ENCODE results near the gene MPO. TPM values are rescaled to one million over a fixed set of nuclear protein-coding genes. Genes with fewer than 3 reads are reported as not detected.
A peak's percentile ranks its signal among the peaks of the same experiment; 100 is the strongest.

Gene MPO
- total RNA-seq, 1 experiment from 2014 or later = not detected

DNA sequence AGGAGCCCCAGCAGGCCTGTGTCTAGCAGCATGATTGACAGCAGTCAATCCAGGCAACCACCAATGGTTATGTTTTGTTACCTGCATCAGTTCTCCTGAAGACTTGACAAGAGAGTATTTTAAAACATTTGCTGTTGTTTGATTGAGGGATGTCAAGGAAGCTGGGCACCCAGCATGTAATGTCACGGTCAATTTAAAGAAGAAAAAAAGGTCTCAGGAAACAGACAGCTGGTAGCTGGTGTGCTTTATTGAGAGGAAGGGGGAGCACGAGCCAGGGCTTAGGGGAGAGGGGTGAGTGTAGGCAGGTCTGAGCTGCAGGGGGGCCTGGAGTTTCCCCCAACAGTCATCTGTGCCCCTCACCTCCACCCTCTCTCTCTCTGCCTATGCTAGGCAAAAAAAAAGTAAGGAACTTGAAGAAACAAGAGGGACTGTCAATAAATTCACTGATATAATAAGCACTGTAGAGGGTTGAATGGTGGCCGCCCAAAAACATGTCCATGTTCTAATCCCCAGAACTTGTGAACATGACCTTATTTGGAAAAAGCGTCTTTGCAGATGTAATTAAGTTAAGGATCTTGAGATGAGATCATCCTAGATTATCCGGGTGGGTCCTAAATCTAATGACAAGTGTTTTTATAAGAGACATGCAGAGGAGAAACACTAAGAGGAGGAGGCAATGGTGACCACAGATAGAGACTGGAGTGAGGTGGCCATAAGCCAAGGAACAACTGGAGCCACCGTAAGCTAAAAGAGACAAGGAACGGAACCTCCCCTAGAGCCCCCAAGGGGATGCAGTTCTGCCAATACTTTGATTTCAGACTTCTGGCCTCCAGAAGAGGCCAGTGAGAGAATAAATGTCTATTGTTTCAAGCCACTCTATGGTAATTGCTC, 33.3 kb upstream of the MPO start:
- no peaks in the 10 kb centered on the region for H3K36me3 ChIP-seq (ENCODE audit: low read depth)
- H3K4me3 ChIP-seq = no peak overlapping the region
- H3K4me2 ChIP-seq = no peak overlapping the region
- H3K27me3 ChIP-seq (ENCODE audit: insufficient read depth, low read depth) = peaks cover 77% of the 10 kb centered on the region
- no TSS peak for BruUV-seq (replicated peaks)
- H3K4me1 ChIP-seq (replicated peaks; ENCODE audit: insufficient read depth) = no peaks in the 10 kb centered on the region
- H2AFZ ChIP-seq = no peak overlapping the region
- no peaks in the 10 kb centered on the region for H3K79me2 ChIP-seq (ENCODE audit: low read depth)
- intact Hi-C loops (cut with micrococcal nuclease; ENCODE audit: unreplicated experiment) = loop anchor here (10.0 kb wide), 1 partner anchor 691 kb away; no protein-coding TSS in a partner anchor
- H3F3A ChIP-seq (ENCODE audit: insufficient read depth, low read depth) = no peaks in the 10 kb centered on the region
- no peaks in the 10 kb centered on the region for H3K9me2 ChIP-seq (ENCODE audit: insufficient read depth)
- H3K9me3 ChIP-seq (ENCODE audit: insufficient read depth, low read depth) = no peaks in the 10 kb centered on the region
- ChIA-PET CTCF (no interaction called here), POLR2A (ENCODE audit: unreplicated experiment) (no interaction called here)
- no peaks in the 10 kb centered on the region; the same call in 1 of the 2 replicates for H4K20me1 ChIP-seq (ENCODE audit: insufficient read depth)
- TF ChIP-seq EZH2 (IDR thresholded peaks at IDR 0.05; ENCODE audit: low read depth) = no peak
- TF ChIP-seq, protein P1, sequence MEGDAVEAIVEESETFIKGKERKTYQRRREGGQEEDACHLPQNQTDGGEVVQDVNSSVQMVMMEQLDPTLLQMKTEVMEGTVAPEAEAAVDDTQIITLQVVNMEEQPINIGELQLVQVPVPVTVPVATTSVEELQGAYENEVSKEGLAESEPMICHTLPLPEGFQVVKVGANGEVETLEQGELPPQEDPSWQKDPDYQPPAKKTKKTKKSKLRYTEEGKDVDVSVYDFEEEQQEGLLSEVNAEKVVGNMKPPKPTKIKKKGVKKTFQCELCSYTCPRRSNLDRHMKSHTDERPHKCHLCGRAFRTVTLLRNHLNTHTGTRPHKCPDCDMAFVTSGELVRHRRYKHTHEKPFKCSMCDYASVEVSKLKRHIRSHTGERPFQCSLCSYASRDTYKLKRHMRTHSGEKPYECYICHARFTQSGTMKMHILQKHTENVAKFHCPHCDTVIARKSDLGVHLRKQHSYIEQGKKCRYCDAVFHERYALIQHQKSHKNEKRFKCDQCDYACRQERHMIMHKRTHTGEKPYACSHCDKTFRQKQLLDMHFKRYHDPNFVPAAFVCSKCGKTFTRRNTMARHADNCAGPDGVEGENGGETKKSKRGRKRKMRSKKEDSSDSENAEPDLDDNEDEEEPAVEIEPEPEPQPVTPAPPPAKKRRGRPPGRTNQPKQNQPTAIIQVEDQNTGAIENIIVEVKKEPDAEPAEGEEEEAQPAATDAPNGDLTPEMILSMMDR (conservative IDR thresholded peaks at IDR 0.05) = no peak
- H3K27ac ChIP-seq = no peak overlapping the region
- DNase-seq = no peak

- Histone ChIP-seq H3K79me2 (ENCODE audit: low read depth) (no peaks in the 10 kb centered on the region), H3K4me3 (no peak overlapping the region), H3K4me1 (replicated peaks; ENCODE audit: insufficient read depth) (no peaks in the 10 kb centered on the region), H3K36me3 (ENCODE audit: low read depth) (no peaks in the 10 kb centered on the region), H3K4me2 (no peak overlapping the region), H3K9me2 (ENCODE audit: insufficient read depth) (no peaks in the 10 kb centered on the region), H3K9me3 (ENCODE audit: insufficient read depth, low read depth) (no peaks in the 10 kb centered on the region), H3F3A (ENCODE audit: insufficient read depth, low read depth) (no peaks in the 10 kb centered on the region), H3K27ac (no peak overlapping the region), H4K20me1 (ENCODE audit: insufficient read depth) (no peaks in the 10 kb centered on the region; the same call in 1 of the 2 replicates), H3K27me3 (ENCODE audit: insufficient read depth, low read depth) (peaks cover 85% of the 10 kb centered on the region), H2AFZ (no peak overlapping the region)
- DNase-seq = no peak
- POLR2A ChIA-PET (ENCODE audit: unreplicated experiment) = no interaction called here
- no TSS peak for BruUV-seq (replicated peaks)
- CTCF ChIA-PET = no interaction called here
- intact Hi-C loops (cut with micrococcal nuclease; ENCODE audit: unreplicated experiment) = loop anchor here (10.0 kb wide), 1 partner anchor 692 kb away; no protein-coding TSS in a partner anchor
- no peak for TF ChIP-seq EZH2 (IDR thresholded peaks at IDR 0.05; ENCODE audit: low read depth)
- TF ChIP-seq, protein P1 (conservative IDR thresholded peaks at IDR 0.05) = peak; percentile 19; the same call in 1 of the 2 replicates
These were observed 32.1 kb upstream of the MPO start for GRCh38 chr17:58312829-58313228.

GRCh38 chr17:58312021-58312630, 31.4 kb upstream of the MPO start:
- H3K9me2 ChIP-seq (ENCODE audit: insufficient read depth) = no peaks in the 10 kb centered on the region
- H3K36me3 ChIP-seq (ENCODE audit: low read depth) = no peaks in the 10 kb centered on the region
- H3K4me1 ChIP-seq (replicated peaks; ENCODE audit: insufficient read depth) = no peaks in the 10 kb centered on the region
- CTCF ChIA-PET = no interaction called here
- H3K27me3 ChIP-seq (ENCODE audit: insufficient read depth, low read depth) = peaks cover 92% of the 10 kb centered on the region
- DNase-seq = no peak
- intact Hi-C loops (cut with micrococcal nuclease; ENCODE audit: unreplicated experiment) = loop anchor here (10.0 kb wide), 1 partner anchor 693 kb away; no protein-coding TSS in a partner anchor
- no peaks in the 10 kb centered on the region for H3K9me3 ChIP-seq (ENCODE audit: insufficient read depth, low read depth)
- POLR2A ChIA-PET (ENCODE audit: unreplicated experiment) = no interaction called here
- no peak overlapping the region for H3K27ac ChIP-seq
- H2AFZ ChIP-seq = no peak overlapping the region
- H3K4me2 ChIP-seq = no peak overlapping the region
- no TSS peak for BruUV-seq (replicated peaks)
- no peak overlapping the region for H3K4me3 ChIP-seq
- H3K79me2 ChIP-seq (ENCODE audit: low read depth) = no peaks in the 10 kb centered on the region
- H4K20me1 ChIP-seq (ENCODE audit: insufficient read depth) = no peaks in the 10 kb centered on the region; the same call in 1 of the 2 replicates
- TF ChIP-seq, protein P1 (conservative IDR thresholded peaks at IDR 0.05) = no peak
- H3F3A ChIP-seq (ENCODE audit: insufficient read depth, low read depth) = no peaks in the 10 kb centered on the region

All from PC-9 (cell line).